Measurements from ENCODE around the gene SUCO. TPM values are rescaled to one million over a fixed set of nuclear protein-coding genes. Genes with fewer than 3 reads are reported as not detected.

The SUCO gene
- total RNA-seq, 1 donor, result 41.6 TPM

DNA sequence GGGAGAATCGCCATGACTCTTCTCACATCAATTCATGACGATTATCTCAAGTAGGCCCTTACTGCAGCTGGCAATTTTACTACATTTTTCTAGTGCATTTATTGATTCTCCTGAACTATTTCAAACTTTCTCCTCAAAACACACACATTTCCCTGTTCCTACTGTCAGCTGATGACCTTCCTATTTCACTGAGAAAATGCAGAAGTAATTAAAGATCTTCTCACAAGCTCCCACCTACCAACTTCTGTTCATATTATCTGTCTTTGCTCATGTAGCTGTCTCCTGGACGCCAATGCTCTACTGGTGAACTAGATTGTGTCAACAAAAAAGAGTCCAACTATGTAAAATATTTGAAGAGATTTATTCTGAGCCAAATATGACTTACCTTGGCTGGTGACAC, 89.6 kb downstream of the SUCO start:
- H2AFZ ChIP-seq (ENCODE audit: low read length), result no peak overlapping the region
- no peak overlapping the region for H3K4me2 ChIP-seq (ENCODE audit: insufficient read depth, low read length)
- TF ChIP-seq, protein P1, sequence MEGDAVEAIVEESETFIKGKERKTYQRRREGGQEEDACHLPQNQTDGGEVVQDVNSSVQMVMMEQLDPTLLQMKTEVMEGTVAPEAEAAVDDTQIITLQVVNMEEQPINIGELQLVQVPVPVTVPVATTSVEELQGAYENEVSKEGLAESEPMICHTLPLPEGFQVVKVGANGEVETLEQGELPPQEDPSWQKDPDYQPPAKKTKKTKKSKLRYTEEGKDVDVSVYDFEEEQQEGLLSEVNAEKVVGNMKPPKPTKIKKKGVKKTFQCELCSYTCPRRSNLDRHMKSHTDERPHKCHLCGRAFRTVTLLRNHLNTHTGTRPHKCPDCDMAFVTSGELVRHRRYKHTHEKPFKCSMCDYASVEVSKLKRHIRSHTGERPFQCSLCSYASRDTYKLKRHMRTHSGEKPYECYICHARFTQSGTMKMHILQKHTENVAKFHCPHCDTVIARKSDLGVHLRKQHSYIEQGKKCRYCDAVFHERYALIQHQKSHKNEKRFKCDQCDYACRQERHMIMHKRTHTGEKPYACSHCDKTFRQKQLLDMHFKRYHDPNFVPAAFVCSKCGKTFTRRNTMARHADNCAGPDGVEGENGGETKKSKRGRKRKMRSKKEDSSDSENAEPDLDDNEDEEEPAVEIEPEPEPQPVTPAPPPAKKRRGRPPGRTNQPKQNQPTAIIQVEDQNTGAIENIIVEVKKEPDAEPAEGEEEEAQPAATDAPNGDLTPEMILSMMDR (IDR thresholded peaks at IDR 0.05; ENCODE audit: extremely low read depth, low read depth, low read length), result no peak
- DNase-seq (ENCODE audit: insufficient read length, low spot score, missing footprints), result no peak
- H3K4me1 ChIP-seq (ENCODE audit: insufficient read depth, low read length), result no peaks in the 10 kb centered on the region
- H3K79me2 ChIP-seq (ENCODE audit: insufficient read depth, low read length), result no peaks in the 10 kb centered on the region
- H3K27ac ChIP-seq (ENCODE audit: low read depth, low read length), result no peak overlapping the region
- peaks cover 4% of the 10 kb centered on the region for H3K9me3 ChIP-seq (ENCODE audit: low read depth, low read length)
- no peaks in the 10 kb centered on the region for H3K36me3 ChIP-seq (ENCODE audit: insufficient read depth, low read length)
- no peak overlapping the region for H3K4me3 ChIP-seq (ENCODE audit: insufficient read depth, low read length)
- no peaks in the 10 kb centered on the region for H4K20me1 ChIP-seq (ENCODE audit: insufficient read depth, low read length)
- no peaks in the 10 kb centered on the region for H3K27me3 ChIP-seq (ENCODE audit: insufficient read depth, low read length)

- no peak overlapping the region for H3K4me2 ChIP-seq (ENCODE audit: insufficient read depth, low read length)
- H3K79me2 ChIP-seq (ENCODE audit: insufficient read depth, low read length), result no peaks in the 10 kb centered on the region
- TF ChIP-seq, protein P1 (IDR thresholded peaks at IDR 0.05; ENCODE audit: extremely low read depth, low read depth, low read length), result no peak
- peaks cover 4% of the 10 kb centered on the region for H3K9me3 ChIP-seq (ENCODE audit: low read depth, low read length)
- no peaks in the 10 kb centered on the region for H4K20me1 ChIP-seq (ENCODE audit: insufficient read depth, low read length)
- no peak overlapping the region for H2AFZ ChIP-seq (ENCODE audit: low read length)
- no peak overlapping the region for H3K4me3 ChIP-seq (ENCODE audit: insufficient read depth, low read length)
- H3K27me3 ChIP-seq (ENCODE audit: insufficient read depth, low read length), result no peaks in the 10 kb centered on the region
- H3K36me3 ChIP-seq (ENCODE audit: insufficient read depth, low read length), result no peaks in the 10 kb centered on the region
- no peak for DNase-seq (ENCODE audit: insufficient read length, low spot score, missing footprints)
- H3K4me1 ChIP-seq (ENCODE audit: insufficient read depth, low read length), result no peaks in the 10 kb centered on the region
- H3K27ac ChIP-seq (ENCODE audit: low read depth, low read length), result no peak overlapping the region
Measured at GRCh38 chr1:172623748-172624147, 90.8 kb downstream of the SUCO start.

DNA sequence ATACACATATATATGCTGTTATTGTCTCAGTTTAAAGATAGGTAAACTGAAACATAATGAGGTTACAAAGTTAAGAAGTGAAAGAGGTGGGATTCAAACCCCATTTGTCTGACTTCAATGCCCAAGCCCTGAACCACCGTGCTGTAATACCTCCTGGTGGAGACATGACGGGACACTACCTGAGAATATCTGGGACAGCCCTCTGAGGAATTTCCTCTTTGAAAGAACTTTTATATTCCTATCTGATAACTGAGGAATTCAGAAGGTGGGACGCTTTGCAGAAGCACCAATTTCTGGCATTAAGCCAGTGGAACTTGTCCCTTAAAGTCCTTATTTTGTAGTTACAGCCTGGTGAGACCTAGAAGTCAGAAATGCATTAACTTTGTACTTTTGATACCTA, 93.9 kb downstream of the SUCO start:
- TF ChIP-seq, protein P1 (IDR thresholded peaks at IDR 0.05; ENCODE audit: extremely low read depth, low read depth, low read length), result no peak
- Histone ChIP-seq H3K27ac (ENCODE audit: low read depth, low read length) (no peak overlapping the region), H3K4me3 (ENCODE audit: insufficient read depth, low read length) (no peak overlapping the region), H3K9me3 (ENCODE audit: low read depth, low read length) (no peaks in the 10 kb centered on the region), H3K27me3 (ENCODE audit: insufficient read depth, low read length) (no peaks in the 10 kb centered on the region), H2AFZ (ENCODE audit: low read length) (no peak overlapping the region), H4K20me1 (ENCODE audit: insufficient read depth, low read length) (no peaks in the 10 kb centered on the region), H3K4me1 (ENCODE audit: insufficient read depth, low read length) (peaks cover 14% of the 10 kb centered on the region), H3K4me2 (ENCODE audit: insufficient read depth, low read length) (no peak overlapping the region), H3K36me3 (ENCODE audit: insufficient read depth, low read length) (no peaks in the 10 kb centered on the region), H3K79me2 (ENCODE audit: insufficient read depth, low read length) (no peaks in the 10 kb centered on the region)
- DNase-seq (ENCODE audit: insufficient read length, low spot score, missing footprints), result no peak

GRCh38 chr1:172627702-172628101, 94.8 kb downstream of the SUCO start:
- H3K27me3 ChIP-seq (ENCODE audit: insufficient read depth, low read length), result no peaks in the 10 kb centered on the region
- H3K4me2 ChIP-seq (ENCODE audit: insufficient read depth, low read length), result no peak overlapping the region
- H3K79me2 ChIP-seq (ENCODE audit: insufficient read depth, low read length), result no peaks in the 10 kb centered on the region
- no peak overlapping the region for H3K4me3 ChIP-seq (ENCODE audit: insufficient read depth, low read length)
- no peak for DNase-seq (ENCODE audit: insufficient read length, low spot score, missing footprints)
- no peaks in the 10 kb centered on the region for H3K36me3 ChIP-seq (ENCODE audit: insufficient read depth, low read length)
- TF ChIP-seq, protein P1 (IDR thresholded peaks at IDR 0.05; ENCODE audit: extremely low read depth, low read depth, low read length), result no peak
- H3K9me3 ChIP-seq (ENCODE audit: low read depth, low read length), result no peaks in the 10 kb centered on the region
- H3K27ac ChIP-seq (ENCODE audit: low read depth, low read length), result no peak overlapping the region
- H4K20me1 ChIP-seq (ENCODE audit: insufficient read depth, low read length), result no peaks in the 10 kb centered on the region
- peaks cover 14% of the 10 kb centered on the region for H3K4me1 ChIP-seq (ENCODE audit: insufficient read depth, low read length)
- no peak overlapping the region for H2AFZ ChIP-seq (ENCODE audit: low read length)
